Measurements from ENCODE around the gene BACH1. TPM values are rescaled to one million over a fixed set of nuclear protein-coding genes. Genes with fewer than 3 reads are reported as not detected.

BACH1 gene
- total and polyA plus RNA-seq, 8 donors = 33.3 to 117 (median 39.5) TPM

DNA sequence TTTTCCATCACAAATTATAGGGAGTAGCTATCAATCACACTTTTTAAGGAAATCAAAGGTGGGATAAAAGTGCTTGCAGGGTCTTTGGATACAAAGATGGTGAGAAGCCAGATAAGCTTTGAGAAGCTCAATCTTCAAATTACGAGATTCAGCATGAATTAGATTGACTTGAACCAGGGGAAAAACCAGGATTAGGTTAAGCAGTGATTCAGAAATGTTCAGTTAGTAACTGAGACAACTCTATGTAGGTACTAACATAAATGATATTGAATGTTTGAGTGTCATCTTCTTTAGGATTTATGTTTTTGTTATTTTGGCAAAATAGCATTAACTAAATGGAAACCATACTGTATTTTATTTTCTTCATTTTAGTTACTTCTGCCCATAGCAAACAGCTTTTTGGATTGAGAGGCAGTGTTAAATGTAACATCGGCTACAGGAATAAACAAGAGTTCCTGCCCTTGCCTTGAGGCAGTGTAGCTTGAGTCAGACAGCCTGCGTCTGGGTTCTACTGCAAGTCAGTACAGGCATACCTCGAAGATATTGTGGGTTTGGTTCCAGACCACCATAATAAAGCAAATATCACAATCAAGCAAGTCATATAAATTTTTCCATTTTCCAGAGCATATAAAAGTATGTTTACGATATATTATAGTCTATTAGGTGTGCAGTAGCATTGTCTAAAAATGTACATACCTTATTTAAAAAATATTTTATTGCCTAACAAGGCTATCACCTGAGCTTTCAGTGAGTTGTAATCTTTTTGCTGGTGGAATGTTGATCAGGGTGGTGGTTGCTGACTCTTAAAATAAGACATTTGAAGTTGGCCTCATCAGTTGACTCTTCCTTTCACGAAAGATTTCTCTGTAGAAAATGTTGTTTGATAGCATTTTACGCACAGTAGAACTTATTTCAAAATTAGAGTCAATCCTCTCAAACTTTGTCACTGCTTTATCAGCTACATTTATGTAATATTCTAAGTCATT lies 36.9 kb upstream of the BACH1 start:
- TF ChIP-seq, protein P1, sequence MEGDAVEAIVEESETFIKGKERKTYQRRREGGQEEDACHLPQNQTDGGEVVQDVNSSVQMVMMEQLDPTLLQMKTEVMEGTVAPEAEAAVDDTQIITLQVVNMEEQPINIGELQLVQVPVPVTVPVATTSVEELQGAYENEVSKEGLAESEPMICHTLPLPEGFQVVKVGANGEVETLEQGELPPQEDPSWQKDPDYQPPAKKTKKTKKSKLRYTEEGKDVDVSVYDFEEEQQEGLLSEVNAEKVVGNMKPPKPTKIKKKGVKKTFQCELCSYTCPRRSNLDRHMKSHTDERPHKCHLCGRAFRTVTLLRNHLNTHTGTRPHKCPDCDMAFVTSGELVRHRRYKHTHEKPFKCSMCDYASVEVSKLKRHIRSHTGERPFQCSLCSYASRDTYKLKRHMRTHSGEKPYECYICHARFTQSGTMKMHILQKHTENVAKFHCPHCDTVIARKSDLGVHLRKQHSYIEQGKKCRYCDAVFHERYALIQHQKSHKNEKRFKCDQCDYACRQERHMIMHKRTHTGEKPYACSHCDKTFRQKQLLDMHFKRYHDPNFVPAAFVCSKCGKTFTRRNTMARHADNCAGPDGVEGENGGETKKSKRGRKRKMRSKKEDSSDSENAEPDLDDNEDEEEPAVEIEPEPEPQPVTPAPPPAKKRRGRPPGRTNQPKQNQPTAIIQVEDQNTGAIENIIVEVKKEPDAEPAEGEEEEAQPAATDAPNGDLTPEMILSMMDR (IDR thresholded peaks at IDR 0.05) = no peak
- ATAC-seq (no peak), DNase-seq (no peak)
- Histone ChIP-seq H3K4me3 (no peak overlapping the region), H3K36me3 (no peaks in the 10 kb centered on the region), H3K27ac (no peak overlapping the region), H3K27me3 (no peaks in the 10 kb centered on the region), H3K9me3 (no peaks in the 10 kb centered on the region), H3K4me1 (peaks cover 0 to 18% of the 10 kb centered on the region in 2 donors)
- intact Hi-C loops (cut with DNase I) = no loop called here

DNA sequence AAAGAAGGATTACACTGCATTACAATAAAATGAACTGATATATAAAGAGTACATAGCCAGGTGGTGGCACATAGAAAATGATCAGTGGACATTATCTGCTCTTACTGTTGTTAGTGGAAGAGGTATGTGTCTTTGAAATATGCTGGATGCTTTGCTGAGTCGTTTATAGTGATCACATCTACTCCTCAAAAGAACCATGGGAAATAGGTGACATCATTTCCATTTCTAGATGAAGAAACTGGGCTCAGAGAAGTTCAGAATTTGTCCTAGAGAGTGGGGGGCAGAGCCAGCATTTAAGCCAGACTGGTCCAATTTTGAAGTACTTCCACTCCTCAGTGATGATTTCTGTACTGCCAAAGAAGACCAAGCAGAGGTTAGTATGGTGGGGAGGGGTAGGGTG lies 34.0 kb upstream of the BACH1 start:
- ATAC-seq = no peak
- Histone ChIP-seq H3K27me3 (no peaks in the 10 kb centered on the region), H3K4me3 (no peak overlapping the region), H3K4me1 (no peaks in the 10 kb centered on the region), H3K36me3 (no peaks in the 10 kb centered on the region), H3K27ac (no peak overlapping the region), H3K9me3 (no peaks in the 10 kb centered on the region)
- no peak for DNase-seq
- TF ChIP-seq, protein P1 (IDR thresholded peaks at IDR 0.05) = no peak
- intact Hi-C loops (cut with DNase I) = no loop called here

DNA sequence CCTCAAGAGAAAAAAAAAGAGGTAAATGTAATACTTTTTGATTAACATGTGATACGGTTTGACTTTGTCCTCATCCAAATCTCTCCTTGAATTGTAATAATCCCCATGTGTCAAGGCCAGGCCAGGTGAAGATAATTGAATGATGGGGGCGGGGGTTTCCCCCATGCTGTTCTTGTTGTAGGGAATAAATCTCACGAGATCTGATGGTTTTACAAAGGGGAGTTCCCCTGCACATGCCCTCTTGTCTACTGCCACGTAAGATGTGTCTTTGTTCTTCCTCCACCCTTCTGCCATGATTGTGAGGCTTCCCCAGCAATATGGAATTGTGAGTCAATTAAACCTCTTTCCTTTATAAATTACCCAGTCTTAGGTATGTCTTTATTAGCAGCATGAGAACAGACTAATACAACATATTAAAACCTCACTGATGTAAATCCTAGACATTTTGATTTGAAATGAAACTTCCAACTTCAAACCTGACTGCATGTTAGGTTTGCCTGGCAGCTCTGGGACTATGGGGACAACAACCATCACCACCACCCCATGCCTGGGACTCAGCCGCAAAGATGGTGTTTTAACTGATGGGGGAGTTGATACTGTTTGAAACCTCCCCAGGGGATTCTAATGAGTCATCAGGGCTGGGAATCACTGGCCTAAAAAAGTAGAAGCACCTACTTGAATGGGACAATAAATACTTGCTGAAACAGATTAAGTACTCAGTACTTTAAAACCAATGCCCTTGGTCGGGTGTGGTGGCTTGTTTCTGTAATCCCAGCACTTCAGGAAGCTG lies 32.8 kb upstream of the BACH1 start:
- TF ChIP-seq, protein P1 (IDR thresholded peaks at IDR 0.05) = no peak
- no peak overlapping the region for H3K4me3 ChIP-seq
- no peaks in the 10 kb centered on the region for H3K4me1 ChIP-seq
- ATAC-seq = no peak
- no peak for DNase-seq
- no peaks in the 10 kb centered on the region for H3K27me3 ChIP-seq
- no peak overlapping the region for H3K27ac ChIP-seq
- H3K36me3 ChIP-seq = no peaks in the 10 kb centered on the region
- intact Hi-C loops (cut with DNase I) = no loop called here
- no peaks in the 10 kb centered on the region for H3K9me3 ChIP-seq

DNA sequence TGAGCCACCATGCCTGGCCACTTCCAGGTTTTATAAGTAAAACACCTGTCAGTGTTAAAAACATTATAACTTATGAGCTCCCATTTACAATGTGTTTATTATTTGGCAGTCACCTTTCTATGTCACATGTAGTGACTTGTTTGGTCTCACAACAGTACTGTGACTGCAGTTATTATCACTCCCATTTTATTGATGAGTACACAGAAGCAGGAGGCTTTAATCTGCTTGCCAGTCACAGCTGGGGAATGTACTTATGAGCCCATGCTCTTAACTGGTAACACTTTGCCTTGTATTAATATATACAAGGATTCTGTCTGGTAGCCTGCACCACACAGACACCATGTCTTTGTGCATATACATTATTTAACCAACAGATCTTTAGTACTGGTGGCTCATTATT lies 31.1 kb upstream of the BACH1 start:
- Histone ChIP-seq H3K36me3 (no peaks in the 10 kb centered on the region), H3K9me3 (no peaks in the 10 kb centered on the region), H3K27me3 (no peaks in the 10 kb centered on the region), H3K27ac (no peak overlapping the region), H3K4me3 (no peak overlapping the region), H3K4me1 (peaks cover 0 to 7% of the 10 kb centered on the region in 2 donors)
- no peak for DNase-seq
- intact Hi-C loops (cut with DNase I) = no loop called here
- ATAC-seq = no peak
- TF ChIP-seq, protein P1 (IDR thresholded peaks at IDR 0.05) = no peak

DNA sequence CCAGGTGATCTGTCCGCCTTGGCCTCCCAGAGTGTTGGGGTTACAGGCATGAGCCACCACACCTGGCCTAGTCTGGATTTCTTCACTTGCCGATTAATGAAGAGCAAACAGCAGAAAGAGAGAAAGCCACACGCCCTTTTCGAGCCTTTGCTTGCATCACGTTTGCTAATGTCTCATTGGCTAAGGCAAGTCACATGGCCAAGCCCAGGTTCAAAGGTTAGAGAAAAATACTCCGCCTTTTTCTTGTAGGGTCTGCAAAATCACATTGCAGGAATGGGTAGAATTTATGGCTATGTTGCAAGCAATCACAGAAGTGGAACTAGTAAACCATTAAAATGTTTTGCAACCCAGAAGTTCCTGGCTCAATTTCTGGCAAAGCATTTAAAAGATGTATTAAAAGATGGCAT lies 26.8 kb upstream of the BACH1 start:
- intact Hi-C loops (cut with DNase I) = no loop called here
- no peak for ATAC-seq
- no peaks in the 10 kb centered on the region for H3K9me3 ChIP-seq
- H3K4me3 ChIP-seq = no peak overlapping the region
- H3K27ac ChIP-seq = no peak overlapping the region
- no peaks in the 10 kb centered on the region for H3K27me3 ChIP-seq
- TF ChIP-seq, protein P1 (IDR thresholded peaks at IDR 0.05) = no peak
- H3K4me1 ChIP-seq = peaks cover 0 to 7% of the 10 kb centered on the region in 2 donors
- no peak for DNase-seq
- no peaks in the 10 kb centered on the region for H3K36me3 ChIP-seq

All from left lung (tissue), 10 donors.